Daoy (cell line): ENCODE data around the gene MAN2A1. TPM values are rescaled to one million over a fixed set of nuclear protein-coding genes. Genes with fewer than 3 reads are reported as not detected.

Experiments
- DNase-seq: peaks from one replicate; pipeline ENCODE4 v3.0.0-alpha.2; 2015; ENCODE audit warnings: low read depth
- total RNA-seq: library from RNA; depleted of rRNA; stranded (reverse); fragments of >200 nt; shearing (Covaris generic); gene quantifications from 2 replicates; pipeline ENCODE4 v1.2.3, GENCODE V29; 2014

Gene MAN2A1
- total RNA-seq, 1 experiment from 2014 or later = 30.9 TPM

GRCh38 chr5:109907189-109907588 lies 217.5 kb downstream of the MAN2A1 start:
- no peak for DNase-seq

GRCh38 chr5:109907731-109908130 lies 218.0 kb downstream of the MAN2A1 start:
- DNase-seq = peak; percentile 55

GRCh38 chr5:109908366-109908765 lies 218.6 kb downstream of the MAN2A1 start:
- DNase-seq = no peak

GRCh38 chr5:109910874-109911273 lies 221.1 kb downstream of the MAN2A1 start:
- DNase-seq = no peak

- no peak for DNase-seq
Observed at GRCh38 chr5:109911731-109912130, 222.0 kb downstream of the MAN2A1 start.

GRCh38 chr5:109914906-109915305 lies 225.2 kb downstream of the MAN2A1 start:
- no peak for DNase-seq

GRCh38 chr5:109916481-109917153 lies 226.9 kb downstream of the MAN2A1 start:
- DNase-seq = no peak
